Endothelial cell of umbilical vein (primary cell): ENCODE results near the gene SMC1B. TPM values are rescaled to one million over a fixed set of nuclear protein-coding genes. Genes with fewer than 3 reads are reported as not detected.

Experiments
- BruUV-seq: library from RNA; stranded (reverse); fragments of 400-500 nt; replicated peaks from 2 replicates; lab custom pipeline; 2021; lab: Mats Ljungman, UMichigan
- CTCF ChIA-PET: fragments of 300-600, 350-600 bp; sonication (Branson Sonifier 250); formaldehyde crosslinking; loops from one replicate; lab custom pipeline; 2021; ENCODE audit warnings: antibody characterized with exemption, inconsistent platforms; lab: Charles Lee
- POLR2A ChIA-PET: fragments of 300-600, 350-600 bp; sonication (Branson Sonifier 250); formaldehyde crosslinking; loops from one replicate; lab custom pipeline; 2021; ENCODE audit warnings: antibody characterized with exemption, inconsistent platforms; lab: Charles Lee
- DNase-seq: peaks from one replicate; pipeline ENCODE4 v3.0.0-alpha.2; 2011; ENCODE audit warnings: low read depth, low spot score
- FAIRE-seq: peaks from 2 replicates; lab custom pipeline; 2011; peaks lifted over from hg19 to GRCh38; lab: Jason Lieb, UNC
- H2AFZ ChIP-seq: 2 replicates; pipeline ENCODE4 v1.6.0; 2012; ENCODE audit warnings: low read depth, low read length, control low read depth, inconsistent platforms
- H3K27ac ChIP-seq: 2 replicates; pipeline ENCODE4 v1.5.1; 2011; ENCODE audit warnings: low read depth, mild to moderate bottlenecking, control low read depth, low read length, moderate library complexity; ENCODE audit not compliant: insufficient read depth
- H3K27me3 ChIP-seq, 2 experiments: 2 replicates each; pipeline versions ENCODE4 v1.6.0 to v1.6.1; 2011; ENCODE audit warnings: low read length in 2 of 2, mixed read lengths in 1 of 2; ENCODE audit not compliant: control insufficient read depth in 2 of 2, insufficient read depth in 2 of 2
- H3K36me3 ChIP-seq, 2 experiments: 2 replicates in 1 of 2; 3 replicates in 1 of 2; pipeline ENCODE4 v1.5.1; 2011; ENCODE audit warnings: low read length in 2 of 2, mild to moderate bottlenecking in 1 of 2, moderate library complexity in 1 of 2; ENCODE audit not compliant: control insufficient read depth in 2 of 2, insufficient read depth in 2 of 2; ENCODE audit errors: extremely low read depth in 1 of 2
- H3K4me1 ChIP-seq: 3 replicates; pipeline ENCODE4 v1.5.1; 2011; ENCODE audit warnings: mild to moderate bottlenecking, low read length; ENCODE audit not compliant: control insufficient read depth, insufficient read depth; ENCODE audit errors: extremely low read depth
- H3K4me2 ChIP-seq: 2 replicates; pipeline ENCODE4 v1.6.1; 2011; ENCODE audit warnings: low read length, control low read depth, mixed read lengths; ENCODE audit not compliant: insufficient read depth
- H3K4me3 ChIP-seq, 3 experiments: fragments of 200-600 bp in 1 of 3; sonication (generic), shearing (Covaris generic) in 1 of 3; replicated peaks in 1 of 3; 2 replicates each; pipeline ENCODE4 v1.5.1; 2011 to 2016; ENCODE audit warnings: control low read depth in 3 of 3, low read length in 3 of 3, mild to moderate bottlenecking in 2 of 3, inconsistent platforms in 1 of 3, low read depth in 1 of 3, moderate library complexity in 1 of 3; ENCODE audit not compliant: insufficient read depth in 1 of 3
- H3K79me2 ChIP-seq: 2 replicates; pipeline ENCODE4 v1.6.0; 2012; ENCODE audit warnings: low read length, inconsistent platforms; ENCODE audit not compliant: control insufficient read depth, insufficient read depth
- H3K9ac ChIP-seq: replicated peaks from 2 replicates; pipeline ENCODE3; 2011; ENCODE audit warnings: low read length, control low read depth; ENCODE audit not compliant: insufficient read depth; ENCODE audit errors: extremely low read depth
- H3K9me1 ChIP-seq: replicated peaks from 3 replicates; pipeline ENCODE4 v1.6.0; 2011; ENCODE audit warnings: mild to moderate bottlenecking, low read length; ENCODE audit not compliant: control insufficient read depth, insufficient read depth; ENCODE audit errors: extremely low read depth
- H3K9me3 ChIP-seq: replicated peaks from 2 replicates; pipeline ENCODE4 v1.5.1; 2012; ENCODE audit warnings: low read length, inconsistent platforms; ENCODE audit not compliant: control insufficient read depth, insufficient read depth
- H4K20me1 ChIP-seq: replicated peaks from 2 replicates; pipeline ENCODE3; 2011; ENCODE audit warnings: mild to moderate bottlenecking, low read length; ENCODE audit not compliant: control insufficient read depth, insufficient read depth; ENCODE audit errors: extremely low read depth
- CTCF ChIP-seq, 2 donors: IDR thresholded peaks; 1 replicate in 1 of 2; 2 replicates in 1 of 2; pipeline ENCODE4 v1.5.1; 2011; ENCODE audit warnings: low read length in 2 of 2, mild to moderate bottlenecking in 2 of 2, moderate library complexity in 2 of 2, control low read depth in 1 of 2, inconsistent platforms in 1 of 2, low read depth in 1 of 2; ENCODE audit not compliant: insufficient read depth in 1 of 2; ENCODE audit errors: extremely low read depth in 1 of 2
- EZH2 ChIP-seq: IDR thresholded peaks from 2 replicates; pipeline ENCODE4 v1.6.1; 2012; ENCODE audit warnings: borderline replicate concordance, low read depth, mild to moderate bottlenecking, moderate library complexity, low read length, inconsistent platforms; ENCODE audit not compliant: severe bottlenecking
- FOS ChIP-seq: IDR thresholded peaks from 2 replicates; pipeline ENCODE4 v1.6.1; 2011; ENCODE audit warnings: mild to moderate bottlenecking, low read length, moderate library complexity, borderline replicate concordance; ENCODE audit not compliant: insufficient read depth
- MYC ChIP-seq: IDR thresholded peaks from one replicate; pipeline ENCODE4 v1.6.1; 2011; ENCODE audit warnings: mild to moderate bottlenecking, low read depth, low read length
- POLR2A ChIP-seq: IDR thresholded peaks from 2 replicates; pipeline ENCODE4 v1.6.1; 2012; ENCODE audit warnings: low read depth, mild to moderate bottlenecking, control low read depth, low read length
- POLR2AphosphoS5 ChIP-seq: IDR thresholded peaks from 2 replicates; pipeline ENCODE4 v1.6.1; 2012; ENCODE audit warnings: low read depth, mild to moderate bottlenecking, control low read depth, low read length, moderate library complexity; ENCODE audit not compliant: insufficient read depth
- dilution Hi-C: fragments of 300-500 bp; cut with MboI; formaldehyde crosslinking; loops from one replicate; pipeline ENCODE4 v1.15.0; 2019; ENCODE audit warnings: low sequenced_read_pairs; ENCODE audit not compliant: extremely low pct_ligation_motif_present
- intact Hi-C: fragments of 100-400 bp; cut with micrococcal nuclease; formaldehyde crosslinking; loops from one replicate; pipeline ENCODE4 v1.10.0; 2022
- polyA plus RNA-seq, 4 experiments: library from polyadenylated mRNA; depleted of rRNA in 3 of 4; stranded (reverse) in 3 of 4; unstranded in 1 of 4; fragments of >200 nt; gene quantifications; 2 replicates each; pipeline versions ENCODE4 v1.2.1 to v1.2.3, GENCODE V29; 2011 to 2012; ENCODE audit warnings: missing spikeins in 1 of 4
- total RNA-seq: library from RNA; stranded (reverse); gene quantifications from 2 replicates; pipeline ENCODE4 v1.2.3, GENCODE V29; 2021

The SMC1B gene
- total and polyA plus RNA-seq, 2 donors (not counting 3 experiments of a cell fraction or from before 2014, with no cell fraction given) = 0.07 TPM; not detected in 1

GRCh38 chr22:45446216-45446615 lies 32.8 kb upstream of the SMC1B start:
- intact Hi-C loops (no loop called here), dilution Hi-C loops (no loop called here)
- H3K36me3 ChIP-seq = no peaks in the 10 kb centered on the region
- no peaks in the 10 kb centered on the region for H4K20me1 ChIP-seq
- H3K79me2 ChIP-seq = no peaks in the 10 kb centered on the region
- no peak overlapping the region for H2AFZ ChIP-seq
- no peak overlapping the region for H3K4me2 ChIP-seq
- H3K9me1 ChIP-seq = no peaks in the 10 kb centered on the region
- no peak for TF ChIP-seq EZH2
- TF ChIP-seq MYC = no peak
- no peak for TF ChIP-seq CTCF (IDR thresholded peaks at IDR 0.05; ENCODE audit: extremely low read depth in 1 of 2, insufficient read depth in 1 of 2, low read depth in 1 of 2, low read length in 2 of 2)
- TF ChIP-seq POLR2AphosphoS5 = no peak
- no peak for TF ChIP-seq FOS
- no peak for TF ChIP-seq POLR2A
- CTCF ChIA-PET = no interaction called here
- POLR2A ChIA-PET = no interaction called here
- BruUV-seq = no TSS peak
- H3K9ac ChIP-seq = no peak overlapping the region
- FAIRE-seq (no peak), DNase-seq (no peak)
- no peaks in the 10 kb centered on the region for H3K9me3 ChIP-seq
- H3K4me1 ChIP-seq = no peaks in the 10 kb centered on the region
- H3K27ac ChIP-seq = no peak overlapping the region
- peaks cover 2 to 3% of the 10 kb centered on the region in 2 experiments for H3K27me3 ChIP-seq
- H3K4me3 ChIP-seq = no peak overlapping the region
